Activated gamma-delta T cell treated with anti-CD3 and anti-CD28 coated beads, Interleukin-2, amount 50 U/mL, for 16 hours (primary cell): ENCODE results near the gene HNRNPA1L2.
"Not testable (repeated sequence)": the region's sequence is repeated elsewhere in the genome, so short reads cannot be mapped to it uniquely, and the experiment has no call there.

Experiments used
- DNase-seq: peaks from one replicate; pipeline ENCODE4 v3.0.0-alpha.2; 2020; ENCODE audit warnings: low read depth

HNRNPA1L2 gene

DNA sequence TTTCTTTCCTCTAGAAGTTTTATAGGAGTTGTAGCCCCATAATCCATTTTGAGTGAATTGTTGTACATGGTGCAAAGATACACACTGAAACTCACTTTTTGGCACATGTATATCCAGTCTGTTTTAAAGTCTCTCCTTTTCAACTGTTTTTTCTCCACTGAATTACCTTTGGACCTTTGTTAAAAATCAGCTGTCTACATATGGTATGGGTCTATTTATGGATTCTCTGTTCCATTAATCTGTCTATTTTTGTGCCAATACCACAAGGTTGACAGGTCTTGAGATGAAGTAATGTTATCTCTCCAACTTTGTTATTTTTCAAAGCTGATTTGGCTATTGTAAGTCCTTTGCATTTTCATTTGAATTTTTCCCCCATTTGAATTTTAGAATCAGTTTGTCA lies 4.7 kb downstream of the HNRNPA1L2 start:
- DNase-seq: no peak

GRCh38 chr13:52650731-52651130 lies 8.5 kb downstream of the HNRNPA1L2 start:
- DNase-seq: no peak

GRCh38 chr13:52651897-52652195 lies 9.6 kb downstream of the HNRNPA1L2 start:
- DNase-seq: no peak

- DNase-seq: peak; percentile 91
Measured at GRCh38 chr13:52652196-52652979, 10.2 kb downstream of the HNRNPA1L2 start, which contains the start of gene SUGT1. TSS of gene SUGT1 (plus strand) at chr13:52652836. CDS start at chr13:52652921, 85 bp downstream.

DNA sequence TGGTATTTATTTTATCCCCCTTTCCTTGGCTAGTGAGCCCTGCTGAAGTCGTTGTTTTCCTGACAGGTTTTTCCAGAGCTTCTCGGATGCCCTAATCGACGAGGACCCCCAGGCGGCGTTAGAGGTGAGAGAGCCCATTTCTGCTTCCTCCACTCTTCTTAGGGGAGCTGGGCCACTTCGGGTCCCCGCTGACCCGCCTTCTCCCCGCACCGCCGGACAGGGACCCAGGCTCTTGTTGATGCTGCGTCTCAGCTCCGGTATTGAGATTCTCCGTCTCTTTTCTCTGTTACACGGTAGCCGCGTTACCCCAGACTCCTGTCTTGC lies 10.7 kb downstream of the HNRNPA1L2 start:
- no peak for DNase-seq

DNA sequence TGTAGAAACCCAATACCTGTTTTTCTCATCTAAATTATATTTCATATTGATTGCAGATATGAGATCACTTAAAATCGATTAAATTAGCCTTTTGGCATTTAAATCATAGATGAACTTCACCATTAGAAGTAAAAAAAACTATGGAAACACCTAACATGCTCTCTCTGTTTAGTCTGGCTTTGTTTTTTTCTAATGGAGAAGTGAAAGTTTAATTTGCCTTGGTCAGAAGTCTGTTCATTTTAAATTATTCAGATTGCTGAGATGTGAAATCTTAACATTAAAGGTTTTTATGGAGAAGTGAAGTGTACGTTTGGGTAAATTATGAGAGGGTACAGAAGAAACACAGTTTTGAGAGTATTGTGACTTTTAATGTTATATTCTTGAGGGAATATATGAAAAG lies 17.1 kb downstream of the HNRNPA1L2 start:
- DNase-seq: no peak

DNA sequence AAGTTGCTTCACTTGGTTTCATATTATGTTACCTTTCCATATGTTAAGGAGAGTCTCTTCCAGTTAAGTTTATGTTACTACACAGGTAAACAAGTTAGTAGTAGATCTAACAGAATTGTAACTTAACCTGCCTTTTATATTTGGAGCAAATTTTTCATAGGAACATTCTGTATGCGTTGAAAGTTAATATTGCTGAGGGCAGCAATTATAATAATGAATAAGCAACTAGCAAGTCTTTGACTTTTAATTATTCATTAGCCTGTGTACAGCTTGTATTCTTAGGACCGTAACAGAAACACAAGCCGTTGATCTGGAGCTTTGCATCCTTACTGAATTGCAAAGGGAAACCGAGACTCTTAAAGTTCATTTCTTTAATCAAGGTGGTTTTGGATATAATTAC lies 22.0 kb downstream of the HNRNPA1L2 start:
- no peak for DNase-seq

- no peak for DNase-seq
Measured at GRCh38 chr13:52665325-52665724, 23.1 kb downstream of the HNRNPA1L2 start.

DNA sequence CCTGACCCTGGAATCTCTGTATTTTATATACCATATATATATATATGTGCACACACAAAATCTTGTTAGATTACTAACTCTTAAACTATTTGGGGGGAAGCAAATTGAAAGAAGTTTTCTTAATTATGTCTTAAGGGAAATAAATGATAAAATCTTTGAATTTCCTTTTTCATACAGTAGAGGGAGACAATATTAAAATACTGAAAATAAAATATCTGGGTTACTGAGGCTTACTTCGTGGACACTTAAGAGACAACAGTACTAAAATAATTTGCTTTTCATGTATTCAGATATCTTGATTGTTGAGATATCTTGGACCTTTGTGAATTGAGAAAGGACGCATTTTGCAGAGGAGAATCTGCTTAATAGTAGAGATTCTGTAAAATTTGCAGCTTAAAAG lies 27.4 kb downstream of the HNRNPA1L2 start:
- DNase-seq: no peak

DNA sequence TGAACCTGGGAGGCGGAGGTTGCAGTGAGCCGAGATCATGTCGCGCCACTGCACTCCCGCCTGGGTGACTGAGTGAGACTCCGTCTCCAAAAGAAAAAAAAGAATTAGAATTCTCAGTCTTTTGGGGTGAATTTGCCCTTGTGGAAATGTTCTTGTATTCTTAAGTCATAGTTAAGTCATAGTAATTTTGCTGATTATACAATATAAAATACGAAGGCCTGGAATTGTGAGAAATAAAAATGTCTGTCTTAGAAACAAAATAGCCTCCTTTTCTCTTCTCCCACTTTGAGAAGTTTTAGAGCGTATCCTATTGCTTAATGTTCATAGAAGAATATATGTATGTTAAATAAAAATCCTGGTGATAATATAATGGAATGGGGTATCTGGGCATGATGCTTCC lies 28.5 kb downstream of the HNRNPA1L2 start:
- no peak for DNase-seq

DNA sequence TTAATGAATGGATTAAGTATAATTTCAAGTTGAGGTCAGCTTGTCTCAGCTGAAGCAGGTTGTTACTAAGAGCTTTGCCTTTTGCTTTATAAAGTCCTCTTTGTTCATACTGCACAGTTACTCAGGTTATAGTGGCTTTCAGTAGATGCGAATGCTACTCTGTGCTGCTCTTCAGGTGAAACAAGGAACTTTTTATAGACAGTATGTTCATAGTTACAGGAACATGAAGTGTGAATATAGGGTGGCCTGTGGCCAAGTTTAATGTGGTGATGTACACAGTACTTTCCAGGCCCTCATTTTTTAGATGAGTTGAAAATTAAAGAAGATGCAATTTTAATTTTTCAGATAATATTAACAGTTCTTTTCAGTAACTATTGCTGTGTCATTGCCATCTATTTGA lies 31.2 kb downstream of the HNRNPA1L2 start:
- no peak for DNase-seq

DNA sequence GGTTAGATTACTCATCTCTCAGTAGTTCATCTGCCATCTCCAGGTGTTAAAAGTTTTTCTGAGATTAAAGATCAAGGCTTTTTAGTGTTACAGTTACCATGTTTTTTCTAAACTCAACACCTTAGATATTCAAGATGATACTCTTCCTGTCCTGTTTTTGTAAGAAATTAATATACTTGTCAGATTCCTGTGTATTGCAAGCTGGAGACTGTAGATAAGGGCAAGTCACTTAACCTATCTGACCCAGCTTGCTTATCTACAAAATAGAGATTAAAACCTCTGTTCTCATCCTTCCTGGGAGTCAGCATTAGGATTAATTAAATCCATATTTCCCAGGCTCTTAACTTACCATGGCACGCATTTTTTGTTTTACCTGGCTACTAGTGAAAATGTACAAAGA lies 35.6 kb downstream of the HNRNPA1L2 start:
- no peak for DNase-seq

- not testable (repeated sequence) for DNase-seq
Measured at GRCh38 chr13:52685806-52686205, 43.6 kb downstream of the HNRNPA1L2 start.

- no peak for DNase-seq
Measured at GRCh38 chr13:52686376-52686775, 44.1 kb downstream of the HNRNPA1L2 start.
